Effector memory CD4-positive, alpha-beta T cell (primary cell): ENCODE results near the gene WNT5A.

Source experiments
- DNase-seq, 3 donors: peaks; one replicate each; pipeline ENCODE4 v3.0.0-alpha.2; 2020
- H3K27ac ChIP-seq: 2 replicates; pipeline ENCODE4 v1.7.0; 2013; ENCODE audit warnings: mild to moderate bottlenecking, low read length, moderate library complexity; ENCODE audit not compliant: insufficient read depth, poor library complexity, severe bottlenecking
- H3K27me3 ChIP-seq: replicated peaks from 2 replicates; pipeline ENCODE4 v1.7.0; 2013; ENCODE audit warnings: mild to moderate bottlenecking, low read length; ENCODE audit not compliant: insufficient read depth, control insufficient read depth, poor library complexity, severe bottlenecking
- H3K36me3 ChIP-seq: 2 replicates; pipeline ENCODE4 v1.7.0; 2013; ENCODE audit warnings: mild to moderate bottlenecking, low read length, moderate library complexity; ENCODE audit not compliant: control insufficient read depth, insufficient read depth
- H3K4me1 ChIP-seq: 2 replicates; pipeline ENCODE4 v1.7.0; 2013; ENCODE audit warnings: low read length, mild to moderate bottlenecking; ENCODE audit not compliant: control insufficient read depth, insufficient read depth, poor library complexity, severe bottlenecking
- H3K4me3 ChIP-seq: 2 replicates; pipeline ENCODE4 v1.7.0; 2013; ENCODE audit warnings: low read length, low read depth, mild to moderate bottlenecking; ENCODE audit not compliant: insufficient read depth, poor library complexity, severe bottlenecking
- H3K9me3 ChIP-seq: 2 replicates; pipeline ENCODE4 v1.7.0; 2013; ENCODE audit warnings: mild to moderate bottlenecking, low read length, moderate library complexity; ENCODE audit not compliant: control insufficient read depth
- total RNA-seq, 3 donors: gene quantifications; one replicate each; lab custom pipeline; 2026; lab: John Stamatoyannopoulos, UW

The WNT5A gene
- 0 reads per million in 3 donors for total RNA-seq

GRCh38 chr3:55486857-55487380 is at the start of gene WNT5A:
Gene WNT5A, minus strand, starts transcription at chr3:55487306. Its CDS starts 321 bp downstream, at chr3:55486985.
- no peak for DNase-seq
- Histone ChIP-seq H3K36me3 (no peaks in the 10 kb centered on the region), H3K9me3 (no peaks in the 10 kb centered on the region), H3K27ac (no peak within 1 kb of the TSS), H3K4me1 (no peaks in the 10 kb centered on the region), H3K4me3 (no peak within 1 kb of the TSS), H3K27me3 (peaks cover 11% of the 10 kb centered on the region)

- Histone ChIP-seq H3K9me3 (no peaks in the 10 kb centered on the region), H3K36me3 (no peaks in the 10 kb centered on the region), H3K4me3 (no peak overlapping the region), H3K27me3 (no peaks in the 10 kb centered on the region), H3K4me1 (no peaks in the 10 kb centered on the region), H3K27ac (no peak overlapping the region)
- DNase-seq: no peak
Observed at GRCh38 chr3:55534876-55535275, 47.8 kb upstream of the WNT5A start.

- no peaks in the 10 kb centered on the region for H3K9me3 ChIP-seq
- H3K27ac ChIP-seq: no peak overlapping the region
- no peaks in the 10 kb centered on the region for H3K36me3 ChIP-seq
- no peaks in the 10 kb centered on the region for H3K4me1 ChIP-seq
- H3K4me3 ChIP-seq: no peak overlapping the region
- no peaks in the 10 kb centered on the region for H3K27me3 ChIP-seq
- no peak for DNase-seq
Observed at GRCh38 chr3:55532806-55533205, 45.7 kb upstream of the WNT5A start.

- H3K4me3 ChIP-seq: no peak overlapping the region
- no peaks in the 10 kb centered on the region for H3K27me3 ChIP-seq
- no peak for DNase-seq
- no peak overlapping the region for H3K27ac ChIP-seq
- H3K36me3 ChIP-seq: no peaks in the 10 kb centered on the region
- no peaks in the 10 kb centered on the region for H3K9me3 ChIP-seq
- H3K4me1 ChIP-seq: no peaks in the 10 kb centered on the region
Observed at GRCh38 chr3:55531321-55531720, 44.2 kb upstream of the WNT5A start.

- DNase-seq: no peak
- Histone ChIP-seq H3K27ac (no peak overlapping the region), H3K4me1 (no peaks in the 10 kb centered on the region), H3K9me3 (no peaks in the 10 kb centered on the region), H3K4me3 (no peak overlapping the region), H3K27me3 (no peaks in the 10 kb centered on the region), H3K36me3 (no peaks in the 10 kb centered on the region)
Observed at GRCh38 chr3:55527361-55527760, 40.3 kb upstream of the WNT5A start.

- Histone ChIP-seq H3K27ac (no peak overlapping the region), H3K36me3 (no peaks in the 10 kb centered on the region), H3K9me3 (no peaks in the 10 kb centered on the region), H3K27me3 (no peaks in the 10 kb centered on the region), H3K4me1 (no peaks in the 10 kb centered on the region), H3K4me3 (no peak overlapping the region)
- no peak for DNase-seq
Observed at GRCh38 chr3:55526332-55527030, 39.4 kb upstream of the WNT5A start.

GRCh38 chr3:55525436-55525835 is 38.3 kb upstream of the WNT5A start:
- Histone ChIP-seq H3K27me3 (no peaks in the 10 kb centered on the region), H3K4me3 (no peak overlapping the region)
- no peak for DNase-seq

GRCh38 chr3:55524565-55525244 is 37.6 kb upstream of the WNT5A start:
- no peaks in the 10 kb centered on the region for H3K9me3 ChIP-seq
- no peak overlapping the region for H3K27ac ChIP-seq
- no peaks in the 10 kb centered on the region for H3K27me3 ChIP-seq
- H3K4me1 ChIP-seq: no peaks in the 10 kb centered on the region
- no peaks in the 10 kb centered on the region for H3K36me3 ChIP-seq
- H3K4me3 ChIP-seq: no peak overlapping the region
- DNase-seq: no peak

More at GRCh38 chr3:55525436-55525835, 38.3 kb upstream of the WNT5A start:
- Histone ChIP-seq H3K27ac (no peak overlapping the region), H3K36me3 (no peaks in the 10 kb centered on the region), H3K4me1 (no peaks in the 10 kb centered on the region), H3K9me3 (no peaks in the 10 kb centered on the region)

GRCh38 chr3:55523471-55523870 is 36.4 kb upstream of the WNT5A start:
- Histone ChIP-seq H3K36me3 (no peaks in the 10 kb centered on the region), H3K27ac (no peak overlapping the region), H3K9me3 (no peaks in the 10 kb centered on the region), H3K4me3 (no peak overlapping the region), H3K27me3 (no peaks in the 10 kb centered on the region), H3K4me1 (no peaks in the 10 kb centered on the region)
- DNase-seq: no peak

GRCh38 chr3:55521738-55522421 is 34.8 kb upstream of the WNT5A start:
- Histone ChIP-seq H3K4me3 (no peak overlapping the region), H3K36me3 (no peaks in the 10 kb centered on the region), H3K9me3 (no peaks in the 10 kb centered on the region), H3K4me1 (no peaks in the 10 kb centered on the region), H3K27ac (no peak overlapping the region), H3K27me3 (no peaks in the 10 kb centered on the region)
- no peak for DNase-seq
